OCI-LY3 (cell line): ENCODE measurements around the gene CTNND2.

Experiments used
- H2AFZ ChIP-seq: fragments of 200-600, 300-600 bp; shearing (Covaris generic); 2 replicates; pipeline ENCODE4 v1.6.0; 2014; ENCODE audit warnings: antibody characterized with exemption, low read depth, low read length
- H3K27ac ChIP-seq: fragments of 200-600, 300-600 bp; sonication (generic); 2 replicates; pipeline ENCODE4 v1.5.1; 2014; ENCODE audit warnings: mild to moderate bottlenecking, low read length, moderate library complexity, mixed read lengths
- H3K27me3 ChIP-seq: fragments of 200-600, 300-600 bp; sonication (generic); 2 replicates; pipeline ENCODE4 v1.6.1; 2014; ENCODE audit warnings: low read depth, low read length, mixed read lengths
- H3K36me3 ChIP-seq: fragments of 200-600, 300-600 bp; sonication (generic); replicated peaks from 2 replicates; pipeline ENCODE3; 2014; ENCODE audit warnings: low read depth, low read length, mixed read lengths
- H3K4me1 ChIP-seq: fragments of 300-600, 200-600 bp; sonication (generic); 2 replicates; pipeline ENCODE4 v1.6.1; 2014; ENCODE audit warnings: low read length, mixed read lengths
- H3K4me2 ChIP-seq: fragments of 200-600, 300-600 bp; sonication (generic); 2 replicates; pipeline ENCODE4 v1.6.1; 2014; ENCODE audit warnings: low read length, mixed read lengths
- H3K4me3 ChIP-seq: fragments of 300-600, 200-600 bp; sonication (generic); 2 replicates; pipeline ENCODE4 v1.5.1; 2014; ENCODE audit warnings: antibody characterized with exemption, mild to moderate bottlenecking, low read length, moderate library complexity
- H3K79me2 ChIP-seq: fragments of 300-600, 200-600 bp; shearing (Covaris generic); 2 replicates; pipeline ENCODE4 v1.6.1; 2014; ENCODE audit warnings: mild to moderate bottlenecking, low read length, mixed read lengths
- H3K9ac ChIP-seq: fragments of 300-600, 200-600 bp; shearing (Covaris generic); 2 replicates; pipeline ENCODE4 v1.6.0; 2014; ENCODE audit warnings: mild to moderate bottlenecking, low read length, moderate library complexity
- H3K9me3 ChIP-seq: fragments of 200-600, 300-600 bp; shearing (Covaris generic); 2 replicates; pipeline ENCODE4 v1.6.1; 2014; ENCODE audit warnings: low read length, mixed read lengths; ENCODE audit not compliant: insufficient read depth
- H4K20me1 ChIP-seq: fragments of 200-600, 300-600 bp; sonication (generic); 2 replicates; pipeline ENCODE4 v1.6.1; 2016; ENCODE audit warnings: low read length, mixed read lengths; ENCODE audit not compliant: insufficient read depth
- CTCF ChIP-seq: fragments of 200-600, 300-600 bp; sonication (generic); IDR thresholded peaks from 2 replicates; pipeline ENCODE4 v1.5.1; 2014; ENCODE audit warnings: antibody characterized with exemption, low read length, low read depth
- EZH2phosphoT487 ChIP-seq: fragments of 200-600 bp; shearing (Covaris generic); IDR thresholded peaks from 2 replicates; pipeline ENCODE4 v1.6.1; 2018; ENCODE audit warnings: antibody characterized with exemption, mixed run types, low read depth

CTNND2 gene

GRCh38 chr5:11760934-11761603, 143.2 kb downstream of the CTNND2 start:
- H3K4me2 ChIP-seq = no peak overlapping the region
- no peaks in the 10 kb centered on the region for H3K4me1 ChIP-seq
- no peak overlapping the region for H2AFZ ChIP-seq
- no peak overlapping the region for H3K27ac ChIP-seq
- H3K79me2 ChIP-seq = no peaks in the 10 kb centered on the region
- H3K27me3 ChIP-seq = no peaks in the 10 kb centered on the region
- H3K36me3 ChIP-seq = no peaks in the 10 kb centered on the region
- H3K9me3 ChIP-seq = peaks cover 5% of the 10 kb centered on the region; the same call in 1 of the 2 replicates
- no peaks in the 10 kb centered on the region for H4K20me1 ChIP-seq
- no peak overlapping the region for H3K4me3 ChIP-seq
- no peak overlapping the region for H3K9ac ChIP-seq
- TF ChIP-seq CTCF = no peak
- TF ChIP-seq EZH2phosphoT487 = no peak

- TF ChIP-seq CTCF = no peak
- no peak for TF ChIP-seq EZH2phosphoT487
Observed at GRCh38 chr5:11758321-11758720, 145.9 kb downstream of the CTNND2 start.

GRCh38 chr5:11757661-11758060, 146.6 kb downstream of the CTNND2 start:
- no peaks in the 10 kb centered on the region for H4K20me1 ChIP-seq
- TF ChIP-seq CTCF (no peak), EZH2phosphoT487 (no peak)
- no peak overlapping the region for H3K9ac ChIP-seq
- H3K9me3 ChIP-seq = no peaks in the 10 kb centered on the region
- H2AFZ ChIP-seq = no peak overlapping the region
- no peak overlapping the region for H3K4me3 ChIP-seq
- no peak overlapping the region for H3K27ac ChIP-seq
- H3K4me2 ChIP-seq = no peak overlapping the region
- H3K4me1 ChIP-seq = no peaks in the 10 kb centered on the region
- H3K79me2 ChIP-seq = no peaks in the 10 kb centered on the region
- H3K27me3 ChIP-seq = no peaks in the 10 kb centered on the region
- no peaks in the 10 kb centered on the region for H3K36me3 ChIP-seq

More at GRCh38 chr5:11758321-11758720, 145.9 kb downstream of the CTNND2 start:
- Histone ChIP-seq H3K9ac (no peak overlapping the region), H3K27ac (no peak overlapping the region), H3K4me2 (no peak overlapping the region), H4K20me1 (no peaks in the 10 kb centered on the region), H2AFZ (no peak overlapping the region), H3K4me3 (no peak overlapping the region), H3K27me3 (no peaks in the 10 kb centered on the region), H3K9me3 (no peaks in the 10 kb centered on the region), H3K79me2 (no peaks in the 10 kb centered on the region), H3K4me1 (no peaks in the 10 kb centered on the region), H3K36me3 (no peaks in the 10 kb centered on the region)

GRCh38 chr5:11737010-11737409, 167.2 kb downstream of the CTNND2 start:
- Histone ChIP-seq H2AFZ (no peak overlapping the region), H3K4me3 (no peak overlapping the region), H3K9me3 (no peaks in the 10 kb centered on the region), H3K4me2 (no peak overlapping the region), H3K27me3 (no peaks in the 10 kb centered on the region), H3K36me3 (no peaks in the 10 kb centered on the region), H3K4me1 (no peaks in the 10 kb centered on the region), H3K79me2 (no peaks in the 10 kb centered on the region), H3K9ac (no peak overlapping the region), H4K20me1 (no peaks in the 10 kb centered on the region), H3K27ac (no peak overlapping the region)
- no peak for TF ChIP-seq EZH2phosphoT487
